IMR-90 (cell line): ENCODE results near the gene SCLY.

Experiments
- CEBPB ChIP-seq: IDR thresholded peaks from 2 replicates; pipeline ENCODE4 v1.6.1; 2012; ENCODE audit warnings: low read depth, low read length, improper control_type of control experiment
- CTCF ChIP-seq: conservative IDR thresholded peaks from 2 replicates; pipeline ENCODE4 v1.5.1; 2012; ENCODE audit warnings: mild to moderate bottlenecking, low read depth, low read length, improper control_type of control experiment
- FOS ChIP-seq: fragments of 150-350 bp; IDR thresholded peaks from 2 replicates; pipeline ENCODE4 v1.6.1; 2016; ENCODE audit warnings: low read depth, low read length
- MAZ ChIP-seq: IDR thresholded peaks from 2 replicates; pipeline ENCODE4 v1.6.1; 2012; ENCODE audit warnings: low read depth, mild to moderate bottlenecking, low read length, improper control_type of control experiment, moderate library complexity, borderline replicate concordance
- POLR2A ChIP-seq: IDR thresholded peaks from 2 replicates; pipeline ENCODE4 v1.6.1; 2012; ENCODE audit warnings: mild to moderate bottlenecking, low read depth, low read length
- RAD21 ChIP-seq: IDR thresholded peaks from 2 replicates; pipeline ENCODE4 v1.6.1; 2012; ENCODE audit warnings: low read length, improper control_type of control experiment
- RFX5 ChIP-seq: IDR thresholded peaks from 2 replicates; pipeline ENCODE4 v1.8.0; 2012; ENCODE audit warnings: low read depth, mild to moderate bottlenecking, low read length, moderate library complexity
- SMC3 ChIP-seq: fragments of 150-350 bp; IDR thresholded peaks from 2 replicates; pipeline ENCODE4 v1.6.1; 2016; ENCODE audit warnings: low read depth, mild to moderate bottlenecking, antibody characterized with exemption, low read length, moderate library complexity
- USF2 ChIP-seq: fragments of 150-350 bp; IDR thresholded peaks from 2 replicates; pipeline ENCODE4 v1.6.1; 2017; ENCODE audit warnings: mild to moderate bottlenecking, antibody characterized with exemption, low read length, low read depth

- TF ChIP-seq RFX5, result no peak
- TF ChIP-seq SMC3, result no peak
- no peak for TF ChIP-seq CTCF
- TF ChIP-seq CEBPB, result no peak
- no peak for TF ChIP-seq RAD21
- no peak for TF ChIP-seq USF2
- no peak for TF ChIP-seq MAZ
- TF ChIP-seq POLR2A, result no peak
- TF ChIP-seq FOS, result no peak
These were observed 1.3 kb upstream of the SCLY start for GRCh38 chr2:238059505-238059904.
